ENCODE results near the gene TMEM19.
A peak's percentile ranks its signal among the peaks of the same experiment; 100 is the strongest.
"Not testable (repeated sequence)": the region's sequence is repeated elsewhere in the genome, so short reads cannot be mapped to it uniquely, and the experiment has no call there.

The TMEM19 gene

DNA sequence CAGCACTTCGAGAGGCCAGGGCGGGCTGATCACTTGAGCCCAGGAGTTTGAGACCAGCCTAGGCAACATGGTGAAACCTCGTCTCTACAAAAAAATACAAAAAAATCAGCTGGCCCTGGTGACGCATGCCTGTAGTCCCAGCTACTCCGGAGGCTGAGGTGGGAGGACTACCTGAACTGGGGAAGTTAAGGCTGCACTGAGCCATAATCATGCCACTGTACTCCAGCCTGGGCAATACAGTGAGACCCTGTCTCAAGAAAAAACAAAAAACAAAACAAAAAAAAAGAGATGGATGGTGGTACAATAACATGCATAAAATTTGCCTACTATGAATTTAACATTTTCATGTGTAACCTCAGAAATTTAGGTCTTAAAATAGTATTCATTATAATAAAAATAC lies 19.6 kb upstream of the TMEM19 start:
- DNase-seq (ENCODE audit: low read depth), result no peak

DNA sequence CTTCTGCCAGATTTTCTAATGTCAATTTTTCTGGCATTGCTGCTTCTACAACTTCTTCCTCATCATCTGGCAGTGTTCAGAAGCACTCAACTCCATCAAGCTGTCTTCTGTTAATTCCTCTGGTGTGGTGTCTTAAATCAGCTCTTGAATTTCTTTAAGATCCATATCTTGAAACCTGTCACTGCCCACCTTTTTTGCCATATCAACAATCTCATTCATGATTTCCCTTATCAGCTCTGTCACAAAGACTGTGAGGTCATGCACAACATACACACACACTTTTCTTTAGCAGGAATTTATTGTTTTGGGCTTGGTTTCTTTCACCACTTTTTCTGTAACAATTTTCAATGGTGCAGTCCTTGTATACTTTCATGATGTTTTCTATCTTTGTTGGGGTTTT lies 14.6 kb upstream of the TMEM19 start:
- no peak for DNase-seq (ENCODE audit: low read depth)

DNA sequence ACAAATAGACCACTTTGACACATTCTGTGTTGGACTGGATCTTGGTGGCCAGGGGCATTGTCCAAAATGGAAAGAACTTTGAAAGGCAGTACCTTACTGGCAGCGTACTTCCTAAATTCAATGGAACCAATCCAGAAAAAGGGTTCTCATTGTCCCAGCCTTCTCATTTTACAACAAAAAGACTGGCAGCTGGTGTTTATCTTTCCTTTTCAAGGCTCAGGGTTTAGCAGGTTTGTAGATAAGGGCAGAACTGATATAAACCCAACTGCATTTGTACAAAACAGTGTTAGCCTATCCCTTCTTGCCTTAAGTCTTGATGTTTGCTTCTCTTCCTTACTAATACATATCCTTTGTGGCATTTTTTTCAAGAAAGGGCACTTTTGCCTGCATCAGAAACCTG lies 14.1 kb upstream of the TMEM19 start:
- DNase-seq (ENCODE audit: low read depth), result no peak

DNA sequence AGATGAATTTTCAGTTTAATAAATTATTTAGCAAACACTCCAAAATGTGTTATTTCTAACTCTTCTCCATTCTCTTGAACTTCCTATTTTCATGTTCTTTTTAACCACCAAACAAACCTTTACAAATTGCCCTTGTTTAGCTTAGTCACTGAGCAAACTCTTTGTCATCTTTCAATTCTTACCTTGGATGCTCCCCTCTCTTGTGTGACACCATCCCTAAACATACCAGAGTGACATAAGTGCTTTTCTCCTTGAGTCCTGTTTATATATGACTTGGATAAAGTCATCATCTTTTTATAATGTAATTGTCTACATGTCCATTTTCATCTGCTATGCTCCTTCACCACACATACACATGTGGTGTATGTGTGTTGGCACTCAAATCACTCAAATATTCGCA lies 3.4 kb upstream of the TMEM19 start:
- DNase-seq (ENCODE audit: low read depth), result peak; percentile 27

DNA sequence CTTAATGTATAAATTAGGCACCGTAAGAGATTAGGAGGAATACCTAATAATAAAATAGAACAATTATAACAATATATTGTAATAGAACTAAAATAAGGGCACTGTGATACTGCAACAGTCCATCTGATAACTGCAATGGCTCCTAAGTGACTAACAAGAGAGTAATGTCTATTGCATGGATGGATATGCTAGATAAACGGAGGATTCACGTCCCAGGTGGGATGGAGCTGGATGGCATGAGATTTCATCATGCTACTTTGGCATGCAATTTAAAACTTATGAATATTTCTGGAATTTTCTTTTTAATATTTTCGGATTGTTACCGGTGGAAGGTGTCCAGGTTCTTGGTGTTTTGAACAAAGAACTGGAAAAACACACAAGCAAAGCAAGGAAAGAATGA lies 2.2 kb upstream of the TMEM19 start:
- no peak for DNase-seq (ENCODE audit: low read depth)

DNA sequence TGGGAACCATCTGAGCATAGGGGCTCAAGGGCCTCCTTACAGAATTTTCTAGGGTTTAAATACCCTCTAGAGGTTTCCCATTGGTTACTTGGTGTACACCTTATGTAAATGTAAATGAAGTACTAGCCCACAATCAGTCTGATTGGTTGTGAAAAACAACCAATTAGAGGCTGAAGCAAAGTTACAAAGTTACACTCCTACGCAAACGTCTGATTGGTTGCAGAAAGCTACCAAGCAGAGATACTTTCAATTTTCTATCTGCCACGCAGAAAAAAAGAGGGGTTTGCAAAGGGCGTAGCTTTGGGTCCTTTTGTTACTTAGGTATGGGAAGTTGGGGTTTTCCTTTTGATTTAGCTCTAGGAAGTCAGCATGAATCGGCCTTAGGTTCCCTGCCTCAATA lies 1.8 kb upstream of the TMEM19 start:
- DNase-seq (ENCODE audit: low read depth), result no peak

DNA sequence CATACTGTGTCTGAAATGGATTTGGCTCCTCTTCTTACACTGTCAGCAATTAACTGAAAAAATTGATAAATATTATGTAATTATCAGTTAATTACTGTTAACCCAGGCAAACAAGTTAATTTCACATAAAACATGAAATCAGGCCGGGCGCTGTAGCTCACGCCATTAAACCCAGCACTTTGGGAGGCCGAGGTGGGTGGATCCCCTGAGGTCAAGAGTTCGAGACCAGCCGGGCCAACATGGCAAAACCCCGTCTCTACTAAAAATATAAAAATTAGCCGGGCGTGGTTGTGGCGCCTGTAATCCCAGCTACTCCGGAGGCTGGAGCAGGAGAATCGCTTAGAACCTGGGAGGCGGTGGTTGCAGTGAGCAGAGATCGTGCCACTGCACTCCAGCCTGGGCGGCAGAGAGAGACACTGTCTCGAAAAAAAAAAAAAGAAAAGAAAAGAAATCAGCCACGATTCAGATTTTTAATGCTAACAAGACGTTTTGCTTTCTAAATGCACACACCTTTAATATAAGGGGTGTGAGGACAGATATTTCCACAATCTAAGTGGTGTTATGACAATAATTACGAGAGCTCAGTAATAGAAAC lies 473 bp upstream of the TMEM19 start:
- peak; percentile 34 for DNase-seq (ENCODE audit: low read depth)

DNA sequence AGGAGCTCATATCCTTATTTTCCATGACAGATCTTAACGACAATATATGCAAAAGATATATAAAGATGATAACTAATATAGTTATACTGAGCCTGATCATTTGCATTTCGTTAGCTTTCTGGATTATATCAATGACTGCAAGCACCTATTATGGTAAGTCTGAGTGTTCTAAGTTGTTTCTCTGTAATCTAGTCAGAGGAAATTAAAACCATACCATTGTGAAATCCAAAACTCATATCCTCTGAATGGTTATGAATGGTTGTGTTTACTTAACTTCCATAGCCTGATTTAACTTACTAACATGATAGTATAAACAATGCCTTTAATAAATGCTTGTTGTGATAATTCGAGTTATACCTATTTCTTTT lies 760 bp downstream of the TMEM19 start:
- peak; percentile 45 for DNase-seq (ENCODE audit: low read depth)

DNA sequence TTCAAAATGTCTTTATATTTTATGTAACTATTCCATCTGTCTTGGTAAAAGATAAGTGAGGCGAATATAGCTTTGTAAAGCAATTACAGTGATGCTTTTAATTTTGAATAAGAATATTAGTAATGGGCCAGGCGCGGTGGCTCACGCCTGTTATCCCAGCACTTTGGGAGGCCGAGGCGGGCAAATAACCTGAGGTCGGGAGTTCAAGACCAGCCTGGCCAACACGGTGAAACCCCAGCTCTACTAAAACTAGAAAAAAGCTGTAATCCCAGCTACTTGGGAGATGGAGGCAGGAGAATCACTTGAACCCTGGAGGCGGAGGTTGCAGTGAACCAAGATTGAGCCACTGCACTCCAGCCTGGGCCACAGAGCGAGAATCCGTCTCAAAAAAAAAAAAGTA lies 1.3 kb downstream of the TMEM19 start:
- DNase-seq (ENCODE audit: low read depth), result not testable (repeated sequence)

DNA sequence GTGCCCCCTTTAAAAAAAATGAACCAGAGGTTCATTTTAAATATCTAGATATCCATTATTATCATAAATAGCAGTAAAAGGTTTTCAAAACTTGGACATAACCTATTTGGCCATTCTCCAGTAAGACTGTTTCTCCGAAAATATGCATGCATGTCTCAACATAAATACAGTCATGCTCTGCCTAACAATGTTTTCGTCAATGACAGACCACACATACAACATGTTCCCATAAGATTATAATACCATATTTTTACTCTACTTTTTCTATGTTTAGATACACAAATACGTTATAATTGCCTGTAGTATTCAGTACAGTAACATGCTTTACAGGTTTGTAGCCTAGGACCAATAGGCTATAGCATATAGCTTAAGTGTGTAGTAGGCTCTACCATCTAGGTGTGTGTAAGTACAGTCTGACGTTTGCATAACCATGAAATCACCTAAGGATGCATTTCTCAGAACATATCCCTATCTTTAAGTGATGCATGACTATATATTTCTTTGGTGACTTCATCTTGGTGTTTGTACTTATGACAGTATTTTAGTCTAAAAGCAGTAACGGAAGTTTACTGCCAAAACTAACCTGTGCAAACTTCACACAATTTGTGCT lies 3.2 kb downstream of the TMEM19 start:
- no peak for DNase-seq (ENCODE audit: low read depth)

DNA sequence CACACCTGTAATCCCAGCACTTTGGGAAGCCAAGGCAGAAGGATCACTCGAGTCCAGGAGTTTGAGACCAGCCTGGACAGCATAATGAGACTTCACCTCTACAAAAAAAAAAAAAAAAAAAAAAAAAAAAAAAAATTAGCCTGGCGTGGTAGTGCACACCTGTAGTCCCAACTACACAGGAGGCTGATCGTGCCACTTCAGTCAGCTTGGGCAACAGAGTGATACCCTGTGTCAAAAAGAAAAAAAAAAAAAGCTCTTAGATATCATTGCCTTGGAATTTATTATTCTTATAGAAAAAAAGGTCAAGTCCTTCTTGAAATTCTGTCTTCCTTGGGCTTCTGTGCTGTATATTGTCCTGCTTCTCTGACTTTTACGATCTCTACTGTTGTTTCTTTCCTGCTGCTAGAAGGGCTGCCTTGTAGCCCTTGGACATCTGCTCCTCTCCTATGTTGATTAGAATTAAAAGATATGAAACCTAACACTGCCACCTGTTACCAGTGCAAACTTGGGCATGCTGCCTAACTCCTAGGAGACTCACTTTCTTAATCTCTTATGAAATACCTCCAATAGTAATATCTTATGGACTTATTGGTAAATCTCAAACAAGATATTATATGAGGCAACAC lies 5.7 kb downstream of the TMEM19 start:
- DNase-seq (ENCODE audit: low read depth), result no peak

DNA sequence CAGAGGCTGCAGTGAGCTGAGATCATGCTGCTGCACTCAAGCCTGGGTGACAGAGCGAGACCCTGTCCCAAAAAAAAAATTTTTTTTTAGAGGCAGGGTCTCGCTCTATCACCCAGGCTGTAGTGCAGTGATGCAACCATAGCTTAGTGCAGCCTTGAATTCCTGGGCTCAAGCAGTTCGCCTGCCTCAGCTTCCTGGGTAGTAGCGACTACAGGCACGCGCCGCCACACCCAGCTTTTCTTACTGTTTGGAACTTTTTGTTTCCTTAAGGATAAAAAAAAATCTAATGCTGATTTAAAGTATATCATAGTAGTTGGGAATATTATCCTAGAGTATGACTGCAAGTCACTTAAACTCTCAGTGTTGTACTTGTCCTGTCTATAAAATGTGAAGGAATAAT lies 7.2 kb downstream of the TMEM19 start:
- no peak for DNase-seq (ENCODE audit: low read depth)

DNA sequence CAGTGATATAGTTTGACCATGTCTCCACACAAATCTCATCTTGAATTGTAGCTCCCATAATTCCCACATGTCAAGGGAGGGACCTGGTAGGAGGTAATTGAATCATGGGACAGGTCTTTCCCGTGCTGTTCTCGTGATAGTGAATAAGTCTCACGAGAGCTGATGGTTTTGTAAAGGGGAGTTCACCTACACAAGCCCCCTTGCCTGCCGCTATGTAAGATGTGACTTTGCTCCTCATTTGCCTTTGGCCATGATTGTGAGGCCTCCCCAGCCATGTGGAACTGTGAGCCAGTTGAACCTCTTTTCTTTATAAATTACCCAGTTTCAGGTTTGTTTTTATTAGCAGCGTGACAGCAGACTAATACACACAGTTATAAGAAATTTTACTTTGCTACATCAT lies 7.8 kb downstream of the TMEM19 start:
- DNase-seq (ENCODE audit: low read depth), result not testable (repeated sequence)

DNA sequence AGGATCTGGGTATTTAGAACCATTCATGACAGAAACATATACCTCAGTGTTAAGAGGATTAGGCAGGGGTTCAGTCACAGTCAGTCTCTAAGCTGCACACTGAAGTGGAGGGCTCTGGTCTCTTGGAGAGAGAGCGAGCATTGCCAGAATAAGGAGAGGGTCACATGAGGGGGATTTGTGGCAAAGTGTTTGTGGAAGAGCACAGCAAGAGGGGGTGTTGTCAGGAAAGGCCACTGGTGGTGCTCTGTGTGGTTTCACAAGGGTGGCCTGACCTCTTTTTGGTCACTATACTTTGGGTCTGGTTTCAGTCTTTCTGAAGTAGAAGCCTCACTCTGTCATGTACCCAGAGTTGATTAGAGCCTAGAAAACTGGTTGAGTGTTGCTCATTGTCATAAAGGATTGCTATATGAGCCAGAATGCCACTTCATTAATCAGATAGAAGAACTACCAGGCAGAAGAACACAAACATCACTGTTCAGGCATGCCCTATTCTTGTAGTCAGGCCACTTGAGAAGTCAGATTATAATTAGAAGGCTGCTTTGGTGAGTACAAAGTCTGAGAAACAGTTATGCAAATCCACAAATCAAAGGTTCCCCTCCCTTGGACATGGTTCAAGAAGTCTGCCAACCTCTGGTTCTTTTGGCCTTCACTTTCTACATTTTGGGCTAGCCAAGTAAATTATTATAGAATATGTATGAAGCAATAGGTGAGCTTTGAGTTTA lies 8.4 kb downstream of the TMEM19 start:
- no peak for DNase-seq (ENCODE audit: low read depth)

DNA sequence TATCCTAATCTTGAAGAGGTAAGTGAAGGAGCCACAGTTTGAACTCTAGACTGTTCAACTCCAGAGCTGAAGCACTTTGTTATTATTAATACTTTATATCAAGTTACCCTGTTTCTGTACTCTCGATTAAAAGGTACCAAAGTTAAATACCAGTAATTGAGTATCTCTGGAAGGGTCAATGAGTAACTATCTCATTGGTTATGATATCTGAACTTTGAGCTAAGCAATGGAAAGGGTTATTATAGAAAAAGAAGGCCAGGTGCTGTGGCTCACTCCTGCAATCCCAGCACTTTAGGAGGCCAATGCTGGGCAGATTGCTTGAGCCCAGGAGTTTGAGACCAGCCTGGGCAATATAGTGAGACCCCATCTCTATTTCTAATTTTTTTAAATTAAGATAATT lies 9.9 kb downstream of the TMEM19 start:
- DNase-seq (ENCODE audit: low read depth), result no peak

DNA sequence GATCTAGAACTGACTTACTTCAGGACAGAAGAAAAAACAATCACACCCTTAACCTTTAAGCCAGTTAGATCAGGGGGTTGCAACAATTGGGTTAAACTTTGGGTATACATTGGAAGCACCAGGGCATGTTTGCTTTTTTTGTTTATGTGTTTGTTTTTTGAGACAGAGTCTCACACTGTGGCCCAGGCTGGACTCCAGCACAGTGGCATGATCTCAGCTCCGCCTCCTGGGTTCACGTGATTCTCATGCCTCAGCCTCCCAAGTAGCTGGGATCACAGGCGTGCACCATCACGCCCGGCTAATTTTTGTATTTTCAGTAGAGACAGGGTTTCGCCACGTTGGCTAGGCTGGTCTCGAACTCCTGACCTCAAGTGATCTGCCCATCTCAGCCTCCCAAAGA lies 16.3 kb downstream of the TMEM19 start:
- DNase-seq (ENCODE audit: low read depth), result not testable (repeated sequence)

DNA sequence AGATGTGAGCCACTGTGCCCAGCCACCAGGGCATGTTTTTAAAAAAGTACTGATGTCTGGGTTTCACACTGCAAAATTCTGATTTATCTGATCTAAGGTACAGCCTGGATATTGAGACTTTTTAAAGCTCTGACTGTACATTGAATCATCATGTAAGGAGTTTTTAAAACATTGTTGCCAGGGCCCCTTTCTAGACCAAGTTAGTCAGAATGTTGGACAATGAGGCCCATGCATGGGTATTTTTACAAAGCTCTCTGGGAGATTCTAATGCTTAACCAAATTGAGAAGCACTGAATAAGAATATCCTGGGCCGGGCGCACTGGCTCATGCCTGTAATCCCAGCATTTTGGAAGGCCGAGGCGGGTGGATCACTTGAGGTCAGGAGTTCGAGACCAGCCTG lies 16.7 kb downstream of the TMEM19 start:
- DNase-seq (ENCODE audit: low read depth), result peak; percentile 40

DNA sequence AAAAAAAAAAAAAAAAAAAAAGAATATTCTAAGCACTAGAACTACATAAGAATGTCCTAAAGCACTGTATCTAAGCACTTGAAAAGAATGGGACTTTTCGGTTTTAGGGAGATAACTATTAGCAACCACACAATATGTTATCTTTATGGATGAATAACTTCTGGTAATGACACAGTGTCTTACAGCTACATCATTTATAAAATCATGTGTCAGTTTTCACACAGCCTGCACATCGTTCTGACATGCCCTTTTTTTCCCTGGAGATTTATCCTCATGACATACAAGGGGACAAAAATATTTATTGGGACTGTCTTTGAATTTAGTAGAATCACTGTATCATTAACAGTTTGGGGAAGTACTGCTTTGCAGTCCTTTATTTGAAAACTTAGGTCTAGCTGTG lies 17.3 kb downstream of the TMEM19 start:
- DNase-seq (ENCODE audit: low read depth), result no peak

DNA sequence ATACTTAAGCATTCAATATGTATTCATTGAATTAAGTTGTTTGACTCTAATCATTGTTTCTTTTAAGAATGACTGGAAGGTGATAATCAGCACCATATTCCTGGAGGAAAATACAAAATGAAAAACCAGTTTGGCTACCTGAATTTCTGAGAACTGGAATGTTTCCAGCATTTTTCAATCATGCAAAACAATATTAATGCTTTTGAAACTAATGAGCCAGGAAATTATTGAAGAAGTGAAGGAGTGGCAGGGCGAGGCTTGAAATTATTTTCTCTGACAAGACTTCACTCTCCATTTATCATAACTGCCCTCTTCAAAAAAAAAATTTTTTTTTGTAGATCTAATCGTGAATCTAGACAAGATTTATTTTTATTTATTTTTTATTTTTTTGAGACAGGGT lies 19.0 kb downstream of the TMEM19 start:
- DNase-seq (ENCODE audit: low read depth), result no peak

DNA sequence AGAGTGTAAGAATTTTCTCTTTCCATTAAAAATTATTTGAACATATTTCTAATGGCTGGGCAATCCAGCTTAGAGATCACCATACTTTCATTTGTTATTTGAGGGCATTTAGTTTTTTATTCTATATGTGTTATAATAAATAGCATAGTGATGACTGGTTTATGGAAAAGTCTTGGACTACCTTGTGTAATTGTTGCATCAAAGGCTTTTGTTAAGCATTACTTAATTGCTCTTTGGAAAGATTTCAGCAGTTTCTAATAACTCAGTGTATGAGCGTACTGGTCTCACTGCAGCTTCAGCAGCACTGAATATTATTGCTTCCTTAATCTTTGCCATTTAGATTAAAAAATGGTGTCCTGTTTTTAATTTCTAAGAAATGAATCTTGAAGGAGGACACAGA lies 22.8 kb downstream of the TMEM19 start:
- peak; percentile 53 for DNase-seq (ENCODE audit: low read depth)

DNA sequence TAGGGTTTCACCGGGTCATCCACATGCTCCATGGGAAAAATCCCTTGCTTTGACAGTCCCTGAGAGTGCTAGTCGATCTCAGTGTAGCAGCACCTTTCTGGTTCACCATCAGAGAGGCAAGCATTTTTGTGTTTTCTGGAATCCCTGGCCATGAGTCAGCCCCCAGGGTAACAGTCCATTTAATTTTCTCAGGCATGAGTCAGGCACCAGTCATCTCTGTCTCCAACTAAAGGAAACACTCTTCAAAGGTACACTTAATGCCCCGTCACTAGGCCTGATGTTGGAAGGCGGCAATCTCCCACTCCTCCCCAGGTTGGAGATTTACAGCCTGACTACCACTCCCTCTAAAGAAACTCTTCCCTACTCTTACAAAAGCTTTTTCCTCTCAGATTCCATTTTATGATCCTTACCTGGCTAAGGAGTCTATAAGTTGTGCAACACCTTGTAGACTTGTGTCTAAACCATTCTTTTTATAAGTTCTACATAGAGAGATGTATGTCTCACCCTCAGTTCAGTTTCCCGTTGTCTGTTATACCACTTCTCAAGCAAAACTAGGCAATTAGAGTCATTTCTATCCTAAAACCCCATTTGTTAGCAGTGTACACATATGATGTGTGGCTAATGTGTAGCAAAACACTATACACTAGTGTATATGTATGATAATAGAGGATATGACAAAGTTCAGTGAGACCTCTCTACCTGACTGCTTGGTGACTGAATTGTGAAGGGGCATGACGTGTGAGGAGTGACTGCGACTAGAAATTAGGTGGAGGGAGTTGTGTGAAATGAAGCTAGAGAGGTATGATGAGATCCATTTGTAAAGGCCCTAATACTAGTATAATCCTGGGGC lies 24.6 kb downstream of the TMEM19 start:
- DNase-seq (ENCODE audit: low read depth), result peak; percentile 95

DNA sequence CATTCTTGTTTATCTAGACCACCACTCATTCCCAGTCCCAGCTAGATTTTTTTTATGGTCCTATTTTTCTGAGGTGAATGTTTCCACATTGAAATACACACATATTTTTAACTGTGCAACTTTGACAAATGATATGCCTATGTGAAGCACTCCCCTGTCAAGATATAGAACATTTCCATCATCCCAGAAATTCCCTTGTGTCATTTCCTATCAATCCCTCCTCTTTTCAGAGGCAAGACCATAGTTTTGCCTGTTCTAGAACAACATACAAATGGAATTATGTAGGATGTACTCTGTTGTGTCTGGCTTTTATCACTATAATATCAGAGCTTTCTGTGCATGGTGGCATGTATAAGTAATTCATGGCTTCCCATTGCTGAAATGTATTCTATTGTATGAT lies 32.7 kb downstream of the TMEM19 start:
- no peak for DNase-seq (ENCODE audit: low read depth)
